CD4-positive, alpha-beta T cell treated with Interleukin-21 for 1 hour (primary cell): Measurements from ENCODE around the gene HPS4.
"Not testable (repeated sequence)": the region's sequence is repeated elsewhere in the genome, so short reads cannot be mapped to it uniquely, and the experiment has no call there.

Experiments
- DNase-seq: peaks from one replicate; pipeline ENCODE4 v3.0.0-alpha.2; 2020

Gene HPS4

DNA sequence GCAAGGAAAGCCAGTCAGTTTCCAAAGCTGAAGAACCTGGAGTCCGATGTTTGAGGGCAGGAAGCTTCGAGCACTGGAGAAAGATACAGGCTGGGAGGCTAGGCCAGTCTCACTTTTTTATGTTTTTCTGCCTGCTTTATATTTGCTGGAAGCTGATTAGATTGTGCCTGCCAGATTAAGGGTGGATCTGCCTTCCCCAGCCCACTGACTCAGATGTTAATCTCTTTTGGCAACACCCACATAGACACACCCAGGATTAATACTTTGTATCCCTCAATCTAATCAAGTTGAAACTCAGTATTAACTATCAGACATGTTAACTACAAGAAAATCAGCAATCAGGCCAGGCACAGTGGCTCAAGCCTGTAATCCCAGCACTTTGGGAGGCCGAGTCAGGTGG lies 44.8 kb downstream of the HPS4 start:
- DNase-seq, result not testable (repeated sequence)

DNA sequence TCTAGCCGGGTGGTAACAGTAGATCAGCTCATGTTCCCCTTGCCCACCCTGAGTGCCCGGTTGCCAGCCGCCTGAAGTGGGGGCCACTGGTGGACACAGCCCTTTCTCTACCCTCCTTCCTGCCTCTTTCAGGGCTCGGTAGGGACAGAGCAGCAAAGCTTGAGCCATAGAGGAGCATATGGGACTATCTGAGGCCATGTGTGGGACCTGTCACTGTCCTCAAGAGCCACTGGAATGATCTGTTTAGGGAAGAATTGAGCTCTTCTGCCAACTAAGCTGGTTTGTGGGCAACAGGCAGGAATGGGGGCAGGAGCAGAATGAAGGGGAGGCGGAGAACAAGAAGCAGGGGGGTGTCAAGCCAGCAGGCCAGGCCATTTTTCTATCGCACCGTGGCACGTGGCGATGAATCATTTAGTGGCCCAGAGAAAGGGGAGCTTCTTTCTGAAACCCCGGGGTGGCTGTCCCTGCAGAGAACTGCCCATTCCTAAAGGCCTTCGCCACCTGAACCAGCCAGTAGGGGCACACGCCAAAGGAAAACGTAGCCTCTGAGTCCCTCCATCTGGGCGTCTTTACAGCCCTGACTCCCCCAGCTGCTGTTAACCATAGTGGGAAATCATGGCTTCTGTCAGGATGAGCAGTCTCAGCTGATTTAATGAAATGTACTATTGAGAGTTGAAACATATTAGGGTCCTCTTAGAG lies 45.7 kb downstream of the HPS4 start:
- no peak for DNase-seq

GRCh38 chr22:26436903-26437515 lies 46.6 kb downstream of the HPS4 start:
- no peak for DNase-seq

DNA sequence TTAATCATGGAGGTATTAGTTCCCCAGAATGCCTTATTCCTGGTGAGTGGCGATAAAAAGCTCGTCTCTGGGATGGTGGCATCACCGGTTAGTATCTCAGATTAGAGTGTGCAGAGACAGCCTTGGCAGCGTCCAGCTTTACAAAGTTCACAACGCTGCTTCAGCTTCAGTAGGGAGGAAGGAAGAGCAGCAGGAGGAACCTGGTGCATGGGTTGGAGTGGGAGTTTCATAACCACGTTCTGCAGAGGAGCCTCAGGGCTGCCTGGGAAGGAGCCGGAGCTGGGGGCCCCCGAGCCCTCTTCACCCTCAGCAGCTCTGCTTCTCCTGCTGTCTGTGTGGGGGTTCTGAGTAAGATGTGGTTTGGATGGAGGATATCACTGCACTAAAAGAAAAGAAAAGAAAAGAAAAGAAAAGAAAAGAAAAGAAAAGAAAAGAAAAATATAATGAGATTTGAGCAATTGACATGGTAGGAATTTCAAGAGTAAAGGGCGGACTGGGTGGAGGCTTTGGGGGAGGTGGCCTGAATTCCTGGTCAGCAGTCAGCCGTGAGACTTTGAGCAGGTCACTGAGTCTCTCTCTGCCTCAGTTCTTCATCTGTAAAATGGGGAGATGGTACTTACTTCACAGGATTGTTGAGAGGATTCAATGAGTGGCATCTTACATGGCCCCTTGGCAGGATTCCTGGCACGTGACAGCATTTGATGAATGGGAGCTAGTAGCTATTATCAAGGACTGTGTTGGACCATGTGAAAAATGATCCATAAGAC lies 48.1 kb downstream of the HPS4 start:
- no peak for DNase-seq

DNA sequence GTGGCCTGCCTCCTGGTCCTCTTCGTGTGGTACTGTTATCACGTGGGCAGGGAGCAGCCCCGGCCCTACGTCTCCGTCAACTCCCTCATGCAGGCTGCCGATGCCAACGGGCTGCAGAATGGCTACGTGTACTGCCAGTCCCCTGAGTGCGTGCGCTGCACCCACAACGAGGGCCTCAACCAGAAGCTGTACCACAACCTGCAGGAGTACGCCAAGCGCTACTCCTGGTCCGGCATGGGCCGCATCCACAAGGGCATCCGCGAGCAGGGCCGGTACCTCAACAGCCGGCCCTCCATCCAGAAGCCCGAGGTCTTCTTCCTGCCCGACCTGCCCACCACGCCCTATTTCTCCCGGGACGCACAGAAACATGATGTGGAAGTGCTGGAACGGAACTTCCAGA lies 49.8 kb downstream of the HPS4 start:
- DNase-seq, result no peak

GRCh38 chr22:26432619-26433311 lies 50.8 kb downstream of the HPS4 start:
- no peak for DNase-seq

GRCh38 chr22:26431261-26431995 lies 52.2 kb downstream of the HPS4 start:
- DNase-seq, result no peak

GRCh38 chr22:26430600-26430999 lies 53.0 kb downstream of the HPS4 start:
- DNase-seq, result no peak

GRCh38 chr22:26429458-26430286 lies 53.9 kb downstream of the HPS4 start:
- no peak for DNase-seq

GRCh38 chr22:26428515-26429457 lies 54.8 kb downstream of the HPS4 start, which contains the start of gene ASPHD2:
Gene ASPHD2, plus strand, starts transcription at chr22:26429260. Its CDS starts 4,356 bp downstream, at chr22:26433616.
- DNase-seq, result peak; percentile 84

DNA sequence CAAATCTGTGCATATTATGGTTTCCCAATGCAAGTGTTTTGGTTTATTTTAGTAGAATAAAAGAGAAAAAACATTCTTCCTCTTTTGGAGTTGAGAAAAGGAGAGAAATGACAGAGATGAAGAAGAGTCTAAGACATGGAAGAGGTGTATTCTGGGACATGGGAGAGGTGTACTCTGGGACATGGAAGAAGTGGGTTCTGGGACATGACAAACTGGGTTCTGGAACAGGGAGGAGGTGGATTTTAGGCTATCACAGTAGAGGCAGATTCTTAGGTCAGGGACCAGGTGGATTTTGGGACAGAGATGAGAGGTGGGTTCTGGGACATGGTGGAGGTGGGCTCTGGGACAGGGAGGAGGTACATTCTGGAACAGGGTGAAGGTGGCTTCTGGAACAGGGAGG lies 56.7 kb downstream of the HPS4 start:
- DNase-seq, result no peak

GRCh38 chr22:26418620-26419019 lies 65.0 kb downstream of the HPS4 start:
- DNase-seq, result no peak

- no peak for DNase-seq
Observed at GRCh38 chr22:26417406-26417805, 66.2 kb downstream of the HPS4 start.

DNA sequence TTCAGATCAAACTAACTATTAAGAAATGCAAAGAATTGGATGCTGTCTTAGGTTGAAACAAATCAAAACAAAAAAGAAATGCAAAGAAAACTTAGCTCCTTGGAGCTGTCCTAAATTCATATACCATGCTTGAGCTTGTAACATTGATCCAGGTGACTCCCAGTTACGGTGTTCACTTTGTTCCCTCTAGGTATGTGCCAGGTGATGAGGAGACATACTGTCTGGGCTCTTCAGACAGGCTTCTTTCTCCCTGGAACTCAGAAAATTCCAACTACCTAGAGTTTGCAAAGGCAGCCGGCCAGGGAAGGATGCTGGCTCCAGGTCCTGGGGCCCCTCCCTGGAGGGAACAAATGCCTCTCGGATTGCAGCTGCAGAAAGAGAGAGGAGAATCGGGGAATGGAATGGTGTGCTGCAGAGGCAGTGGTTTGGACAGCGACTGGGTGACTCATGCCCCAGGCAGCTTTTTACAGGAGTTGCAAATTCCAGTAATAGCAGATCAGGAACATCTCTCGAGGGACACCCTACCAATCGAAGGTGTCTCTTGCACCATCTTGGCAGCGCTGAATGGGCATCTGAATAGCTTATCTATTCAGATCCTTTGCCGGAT lies 66.8 kb downstream of the HPS4 start:
- no peak for DNase-seq

DNA sequence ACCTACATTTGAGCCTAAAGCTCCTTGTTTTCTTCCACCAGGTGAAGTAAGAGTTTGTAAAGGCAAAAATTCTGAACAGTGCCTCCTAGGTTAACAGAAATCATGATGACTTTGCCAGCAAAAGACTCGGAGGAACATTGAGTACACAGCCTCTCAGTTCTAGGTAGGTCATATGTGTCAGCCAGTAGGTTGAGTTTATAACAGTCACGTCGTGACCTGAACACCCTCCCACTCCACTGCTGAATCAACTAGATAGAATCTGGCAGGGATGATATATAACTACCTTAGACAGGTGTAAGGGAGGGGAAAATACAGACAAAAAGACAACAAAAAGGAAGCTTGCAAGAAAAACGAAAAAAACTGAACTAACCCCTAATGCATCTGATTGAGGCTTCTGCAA lies 67.3 kb downstream of the HPS4 start:
- DNase-seq, result no peak

DNA sequence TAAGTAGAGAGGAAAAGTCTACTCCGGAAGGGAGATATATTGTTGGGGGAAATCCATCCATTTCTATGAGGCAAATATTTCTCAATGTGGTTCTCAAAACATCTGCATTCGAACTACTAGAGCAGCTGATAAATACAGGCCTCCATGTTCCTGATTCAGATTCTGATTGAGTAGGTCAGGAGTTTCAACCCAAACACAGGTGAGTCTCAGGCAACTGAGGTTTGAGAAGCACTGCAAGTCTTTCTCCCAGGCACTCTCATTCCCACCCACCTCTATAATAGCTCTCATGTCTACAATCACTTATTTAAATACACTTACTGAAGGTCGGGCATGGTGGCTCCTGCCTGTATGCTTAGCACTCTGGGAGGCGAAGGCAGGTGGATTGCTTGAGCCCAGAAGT lies 69.2 kb downstream of the HPS4 start:
- DNase-seq, result no peak

DNA sequence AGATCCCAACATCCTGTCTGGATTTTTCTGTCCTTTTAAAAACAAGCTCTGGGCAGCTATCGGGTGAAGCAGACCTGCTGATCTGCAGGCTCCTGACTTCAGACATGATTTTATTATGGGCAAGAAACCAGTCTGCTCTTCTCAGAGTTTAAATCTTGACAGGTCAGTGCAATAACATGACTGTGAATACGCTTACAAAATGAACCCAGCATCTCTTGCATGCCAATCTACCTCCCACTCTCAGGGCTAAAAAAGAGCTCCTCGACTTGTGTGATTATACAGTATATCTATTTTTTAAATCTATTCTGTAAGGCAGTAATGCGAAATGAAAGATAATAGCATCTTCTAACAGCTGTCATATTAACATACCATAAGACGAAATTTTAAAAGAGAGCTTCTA lies 73.2 kb downstream of the HPS4 start:
- DNase-seq, result no peak

DNA sequence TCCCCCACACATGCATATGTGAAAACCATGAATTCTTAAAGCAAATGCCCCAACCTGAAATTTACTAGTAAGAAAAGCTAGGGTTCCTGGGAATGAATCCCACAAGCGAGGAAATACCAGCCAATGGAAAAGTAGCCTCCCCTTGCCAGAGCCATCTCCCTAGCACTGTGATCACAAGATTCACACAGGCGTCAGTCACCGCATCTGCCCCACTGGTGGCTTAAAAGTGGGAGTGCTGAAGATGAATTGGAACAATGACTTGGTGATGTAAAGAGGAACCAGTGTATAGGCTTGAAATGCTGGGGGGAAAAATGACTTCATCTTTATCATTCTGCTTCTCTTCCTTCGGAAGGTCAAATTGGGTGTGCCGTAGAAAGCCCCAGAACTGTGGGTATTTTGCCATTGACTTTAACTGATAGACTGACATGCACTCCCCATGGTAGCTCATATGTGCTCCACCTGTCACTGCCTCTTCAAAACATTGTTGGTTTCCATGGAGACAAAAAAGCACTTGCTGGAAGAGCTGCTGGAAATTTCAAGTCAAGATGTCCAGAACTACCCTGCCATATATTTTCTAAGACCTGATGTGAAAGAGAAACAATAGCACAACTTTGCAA lies 73.8 kb downstream of the HPS4 start:
- no peak for DNase-seq

DNA sequence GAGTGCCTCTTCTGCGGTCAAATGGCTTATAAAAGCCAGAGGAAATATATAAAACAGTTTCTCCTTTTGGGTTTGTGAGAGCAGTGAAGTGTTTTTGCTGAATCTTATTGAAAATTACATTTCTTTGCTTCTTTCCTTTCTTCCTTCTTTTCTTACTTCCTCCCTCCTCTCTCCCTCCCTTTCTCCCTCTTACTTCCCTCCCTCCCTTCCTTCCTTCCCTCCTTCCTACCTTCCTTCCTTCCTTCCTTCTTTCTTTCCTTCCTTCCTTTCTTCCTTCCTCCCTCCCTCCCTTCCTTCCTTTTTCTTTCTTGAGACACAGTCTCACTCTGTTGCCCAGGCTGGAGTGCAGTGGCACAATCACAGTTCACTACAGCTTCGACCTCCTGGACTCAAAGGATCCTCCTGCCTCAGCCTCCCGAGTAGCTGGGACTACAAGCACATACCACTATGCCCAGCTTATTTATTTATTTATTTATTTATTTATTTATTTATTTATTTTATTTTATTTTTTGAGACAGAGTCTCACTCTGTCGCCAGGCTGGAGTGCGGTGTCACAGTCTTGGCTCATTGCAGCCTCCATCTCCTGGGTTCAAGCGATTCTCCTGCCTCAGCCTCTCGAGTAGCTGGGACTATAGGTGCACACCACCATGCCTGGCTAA lies 74.9 kb downstream of the HPS4 start:
- not testable (repeated sequence) for DNase-seq
